ENCODE results near the gene SUV39H2. TPM values are rescaled to one million over a fixed set of nuclear protein-coding genes. Genes with fewer than 3 reads are reported as not detected.

SUV39H2 gene
- total and polyA plus RNA-seq, 10 of the 15 experiments (the other 5 are each of a cell fraction or from before 2014, with no cell fraction given): 24.3 to 41.1 (median 30.0) TPM

GRCh38 chr10:14910953-14911352 lies 32.3 kb downstream of the SUV39H2 start:
- WGBS (ENCODE audit: insufficient coverage, insufficient replicate concordance, low lambda C conversion rate, missing lambda C conversion rate): 96% methylated on average over 4 of the region's 4 CpGs
- CTCF ChIA-PET: no interaction called here
- intact Hi-C loops (cut with micrococcal nuclease; ENCODE audit: unreplicated experiment): no loop called here
- POLR2A ChIA-PET: no interaction called here
- Histone ChIP-seq H3K36me3 (ENCODE audit: control insufficient read depth in 2 of 2, insufficient read depth in 2 of 2, low read length in 1 of 2) (peaks cover 16 to 32% of the 10 kb centered on the region in 2 experiments), H3K27me3 (replicated peaks in 1 of 2; ENCODE audit: control insufficient read depth in 2 of 2, insufficient read depth in 2 of 2, low read length in 1 of 2) (no peaks in the 10 kb centered on the region), H3K4me3 (no peak overlapping the region), H3K9me3 (replicated peaks; ENCODE audit: control insufficient read depth, insufficient read depth, low read length) (no peaks in the 10 kb centered on the region; the same call in none of the 3 replicates), H3K4me2 (ENCODE audit: control insufficient read depth, insufficient read depth) (no peak overlapping the region), H3K4me1 (ENCODE audit: control insufficient read depth, insufficient read depth, low read length) (no peaks in the 10 kb centered on the region), H4K20me1 (ENCODE audit: control insufficient read depth, insufficient read depth) (no peaks in the 10 kb centered on the region), H3K79me2 (ENCODE audit: control insufficient read depth, insufficient read depth, low read length) (no peaks in the 10 kb centered on the region; the same call in 1 of the 2 replicates), H2AFZ (ENCODE audit: control insufficient read depth, low read depth, low read length) (no peak overlapping the region), H3K9ac (ENCODE audit: control insufficient read depth, insufficient read depth, low read length) (no peak overlapping the region), H3K27ac (ENCODE audit: control insufficient read depth, insufficient read depth) (no peak overlapping the region)
- DNase-seq (ENCODE audit: low read depth, low spot score) (no peak), ATAC-seq (no peak), FAIRE-seq (no peak)
- in situ Hi-C loops (cut with MboI): no loop called here
- RAD21 ChIA-PET (ENCODE audit: unreplicated experiment): no interaction called here
- TF ChIP-seq RCOR1 (conservative IDR thresholded peaks at IDR 0.05; ENCODE audit: low read depth, low read length): no peak
- no peak for TF ChIP-seq STAT3 (IDR thresholded peaks at IDR 0.05; ENCODE audit: low read depth, low read length)
- TF ChIP-seq FOS (IDR thresholded peaks at IDR 0.05; ENCODE audit: borderline replicate concordance, extremely low read depth, insufficient read length): no peak
- TF ChIP-seq MTA2 (IDR thresholded peaks at IDR 0.05; ENCODE audit: low read depth): no peak
- TF ChIP-seq BRCA1 (IDR thresholded peaks at IDR 0.05; ENCODE audit: low read depth, low read length): no peak
- TF ChIP-seq ASH2L (IDR thresholded peaks at IDR 0.05; ENCODE audit: borderline replicate concordance, low read depth): no peak
- no peak for TF ChIP-seq CREB1 (IDR thresholded peaks at IDR 0.05; ENCODE audit: low read depth)
- TF ChIP-seq POLR2AphosphoS5 (IDR thresholded peaks at IDR 0.05; ENCODE audit: low read length): no peak
- no peak for TF ChIP-seq SRF (IDR thresholded peaks at IDR 0.05; ENCODE audit: low read depth in 2 of 2, low read length in 2 of 2)
- no peak for TF ChIP-seq IKZF2 (IDR thresholded peaks at IDR 0.05)
- SMC1A ChIA-PET (ENCODE audit: uncharacterized antibody, unreplicated experiment): interaction anchor here (0.9 kb wide), 1 partner anchor 28 kb away, joined by 4 read pairs; no protein-coding TSS in a partner anchor
- BruUV-seq (replicated peaks): no TSS peak

Measured in GM12878 (cell line).